ENCODE data around the gene MESP1.

The MESP1 gene

DNA sequence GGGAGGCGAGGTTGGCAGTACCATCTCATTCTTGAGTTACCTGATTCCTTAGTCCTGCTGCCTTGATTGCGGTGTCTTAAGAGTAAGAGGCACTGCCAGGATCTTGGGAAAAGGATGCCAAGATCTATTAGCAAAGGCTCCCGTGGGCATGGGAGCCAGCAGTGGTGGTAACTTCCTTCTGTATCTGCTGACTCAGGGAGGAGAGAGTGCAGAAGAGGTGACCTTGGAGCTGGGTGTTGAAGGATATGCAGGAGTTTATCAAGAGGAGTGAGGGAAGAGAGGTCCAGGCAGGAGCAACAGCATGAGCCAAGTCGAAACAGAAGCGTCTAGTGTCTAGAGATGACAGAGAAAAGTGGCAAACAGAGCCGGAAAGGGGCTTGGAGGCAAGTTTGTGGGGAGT is 29.6 kb upstream of the MESP1 start:
- DNase-seq: no peak

DNA sequence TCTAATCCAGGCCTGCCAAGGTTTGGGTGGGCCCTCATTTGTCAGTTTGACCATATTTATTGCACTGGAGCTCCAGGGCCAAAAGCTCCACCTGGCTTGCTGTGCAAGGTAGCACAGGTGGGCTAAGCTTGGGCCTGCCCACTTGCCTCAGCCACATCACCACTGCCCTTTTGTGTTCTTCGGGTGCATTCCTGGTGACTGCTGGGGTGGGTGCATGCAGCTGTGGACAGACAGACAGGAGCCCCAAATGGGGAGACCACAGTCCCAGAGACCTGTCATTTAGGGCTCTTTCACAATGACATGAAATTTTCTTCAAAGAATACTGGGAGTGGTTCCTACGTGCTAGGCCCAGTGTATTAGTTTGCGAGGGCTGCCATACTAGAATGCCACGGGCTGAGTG is 27.8 kb upstream of the MESP1 start:
- no peak for DNase-seq

DNA sequence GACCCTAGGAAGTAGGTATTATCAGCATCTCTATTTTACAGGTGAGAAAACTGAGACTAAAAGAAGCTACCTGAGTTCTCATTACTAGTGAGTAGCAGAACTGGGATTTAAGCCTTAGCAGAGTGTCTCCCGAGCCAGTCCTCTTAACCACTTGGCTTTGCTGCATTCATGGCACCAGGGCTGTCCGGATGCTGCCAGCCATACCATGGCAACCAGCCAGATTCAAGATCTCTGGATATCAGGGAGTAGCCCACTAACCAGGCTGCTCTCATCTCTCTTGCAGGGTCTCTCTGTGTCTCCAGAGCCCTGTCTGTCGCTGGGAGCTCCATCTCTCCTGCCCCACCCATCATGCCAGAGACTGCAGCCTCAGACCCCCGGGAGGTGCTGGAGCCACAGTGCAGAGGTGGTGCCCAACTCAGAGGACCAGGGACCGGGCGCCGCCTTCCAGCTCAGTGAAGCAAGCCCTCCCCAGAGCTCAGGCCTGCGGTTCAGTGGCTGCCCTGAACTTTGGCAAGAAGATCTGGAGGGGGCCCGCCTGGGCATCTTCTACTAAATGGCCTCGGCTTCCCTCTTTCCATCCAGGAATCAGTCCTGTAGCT is 26.8 kb upstream of the MESP1 start:
- no peak for DNase-seq

DNA sequence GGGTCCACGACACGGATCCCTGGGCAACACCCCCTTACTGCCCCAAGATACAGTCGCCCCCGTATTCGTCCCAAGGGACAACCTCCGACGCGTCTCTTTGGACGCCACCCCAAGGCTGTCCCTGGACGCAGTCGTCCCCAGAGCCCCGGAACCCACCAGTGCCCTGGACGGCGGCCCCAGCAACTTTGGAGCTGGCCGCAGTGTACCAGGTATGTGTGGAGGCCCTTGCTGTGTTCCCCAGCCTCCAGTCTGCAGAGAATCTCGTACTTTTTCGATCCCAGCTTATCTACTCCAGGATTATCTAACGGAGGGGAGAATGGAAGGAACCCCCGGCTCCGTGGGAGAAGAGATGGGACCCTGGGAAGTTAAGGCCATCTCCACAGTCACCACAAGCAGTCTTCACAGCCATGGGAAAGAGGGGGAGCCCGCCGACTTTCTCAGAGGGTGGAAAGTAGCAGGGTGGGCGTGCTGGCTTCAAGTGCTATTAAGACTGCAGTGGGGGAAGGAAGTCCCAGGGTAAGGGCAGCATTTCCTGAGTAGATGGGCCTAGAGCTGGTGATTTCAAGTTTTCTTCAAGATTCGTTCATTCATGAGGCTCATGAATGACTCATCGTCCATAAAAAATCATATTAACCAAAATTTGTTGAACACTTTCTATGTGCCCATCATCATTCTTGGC is 26.2 kb upstream of the MESP1 start:
- no peak for DNase-seq

DNA sequence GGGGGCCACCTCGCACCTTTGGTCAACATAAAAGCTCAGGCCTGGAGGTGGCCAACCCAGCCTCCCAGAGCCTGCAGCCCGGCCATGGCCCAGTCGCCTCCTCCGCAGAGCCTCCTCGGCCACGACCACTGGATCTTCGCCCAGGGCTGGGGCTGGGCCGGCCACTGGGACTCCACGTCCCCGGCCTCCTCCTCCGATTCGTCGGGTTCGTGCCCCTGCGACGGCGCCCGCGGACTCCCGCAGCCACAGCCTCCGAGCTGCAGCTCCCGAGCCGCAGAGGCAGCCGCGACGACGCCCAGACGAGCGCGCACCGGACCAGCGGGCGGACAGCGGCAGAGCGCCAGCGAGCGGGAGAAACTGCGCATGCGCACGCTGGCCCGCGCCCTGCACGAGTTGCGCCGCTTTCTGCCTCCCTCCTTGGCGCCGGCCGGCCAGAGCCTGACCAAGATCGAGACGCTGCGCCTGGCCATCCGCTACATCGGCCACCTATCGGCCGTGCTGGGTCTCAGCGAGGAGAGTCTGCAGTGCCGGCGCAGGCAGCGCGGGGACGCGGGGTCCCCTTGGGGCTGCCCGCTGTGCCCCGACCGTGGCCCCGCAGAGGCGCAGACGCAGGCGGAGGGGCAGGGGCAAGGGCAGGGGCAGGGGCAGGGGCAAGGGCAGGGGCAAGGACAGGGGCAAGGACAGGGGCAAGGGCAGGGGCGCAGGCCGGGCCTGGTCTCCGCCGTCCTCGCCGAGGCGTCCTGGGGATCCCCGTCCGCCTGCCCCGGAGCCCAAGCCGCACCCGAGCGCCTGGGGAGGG is 25.4 kb upstream of the MESP1 start, which contains the start of gene MESP2:
Gene MESP2, plus strand, starts transcription at position 59 of the 799 bp plus-strand sequence. Its CDS starts 26 bp downstream, at position 85.
- DNase-seq: no peak

DNA sequence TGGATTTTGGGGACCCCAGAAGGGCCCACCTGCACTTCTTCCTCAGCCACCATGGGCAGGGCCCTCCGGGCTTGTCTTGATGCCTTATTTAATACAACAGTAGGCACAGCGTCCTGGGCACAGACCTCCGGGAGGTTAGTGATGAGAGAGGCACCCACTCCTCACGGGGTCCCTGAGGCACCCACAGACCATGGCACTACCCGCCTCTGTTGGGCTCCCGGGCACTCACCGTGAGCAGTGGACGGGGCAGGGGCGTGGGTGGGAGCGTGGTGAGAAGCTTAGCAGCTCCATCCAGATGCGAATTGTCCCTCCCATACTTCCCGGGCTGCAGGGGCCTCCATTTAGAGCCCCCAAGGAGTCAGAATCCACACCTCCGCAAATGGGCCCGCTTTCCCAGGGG is 24.8 kb upstream of the MESP1 start:
- no peak for DNase-seq

DNA sequence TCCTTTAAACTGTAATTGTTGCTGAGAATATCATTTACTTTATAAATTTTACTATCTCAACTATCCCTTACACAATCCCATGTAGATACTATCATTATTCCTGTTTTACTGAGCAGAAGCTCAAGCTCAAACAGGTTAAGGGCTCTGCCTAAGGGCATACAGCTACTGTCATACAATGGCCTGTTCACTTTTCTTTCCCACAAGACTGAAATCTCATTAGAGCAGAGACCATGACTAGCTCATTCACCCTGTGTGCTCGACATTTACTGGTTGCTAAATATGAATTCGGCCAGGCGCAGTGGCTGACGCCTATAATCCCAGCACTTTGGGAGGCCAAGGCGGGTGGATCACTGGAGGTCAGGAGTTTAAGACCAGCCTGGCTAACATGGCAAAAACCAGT is 23.4 kb upstream of the MESP1 start:
- no peak for DNase-seq

DNA sequence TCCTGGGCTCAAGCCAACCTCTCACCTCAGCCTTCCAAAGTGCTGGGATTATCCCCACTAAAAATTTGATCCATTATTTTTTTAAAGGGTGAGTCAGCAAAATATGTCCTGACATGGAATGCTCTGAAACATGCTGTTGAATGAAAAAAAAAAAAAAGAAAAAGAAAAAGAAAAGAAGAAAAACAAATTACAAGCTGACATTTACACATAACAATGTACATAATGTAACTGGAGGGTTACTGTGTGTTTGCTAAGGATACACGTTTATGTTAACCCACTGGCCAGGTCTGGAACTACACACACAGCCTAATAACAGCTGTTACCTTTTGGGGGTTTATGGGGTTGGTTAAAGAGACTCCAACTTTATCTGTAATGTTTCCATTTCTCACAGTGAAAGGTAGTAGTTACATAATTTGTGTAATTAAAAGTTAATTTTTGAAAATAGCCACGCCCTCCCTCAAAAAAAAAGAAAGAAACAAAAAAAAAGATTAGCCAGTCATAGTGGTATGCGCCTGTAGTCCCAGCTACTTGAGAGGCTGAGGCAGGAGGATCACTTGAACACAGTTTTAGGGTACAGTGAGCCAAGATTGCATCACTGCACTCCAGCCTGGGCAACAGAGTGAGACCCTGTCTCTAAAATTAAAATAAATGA is 22.0 kb upstream of the MESP1 start:
- no peak for DNase-seq

DNA sequence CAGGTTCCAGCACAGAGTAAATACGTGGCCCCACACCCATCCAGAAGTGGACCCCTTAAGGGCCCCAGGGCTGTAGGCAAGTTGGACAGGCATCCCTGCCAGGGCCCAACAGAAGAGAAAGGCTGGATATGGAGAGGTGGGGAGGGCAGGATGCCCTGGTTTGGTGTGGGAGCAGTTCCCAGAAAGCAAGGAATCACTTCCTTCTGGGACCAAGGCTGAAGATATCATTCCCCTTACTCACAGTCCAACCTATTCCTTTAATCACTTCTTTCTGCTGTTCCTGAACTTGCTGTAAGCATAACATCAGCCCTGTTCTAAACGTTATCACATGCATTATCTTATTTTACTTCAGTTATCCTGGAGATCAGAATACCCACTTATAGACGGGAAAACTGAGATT is 19.0 kb upstream of the MESP1 start:
- no peak for DNase-seq

DNA sequence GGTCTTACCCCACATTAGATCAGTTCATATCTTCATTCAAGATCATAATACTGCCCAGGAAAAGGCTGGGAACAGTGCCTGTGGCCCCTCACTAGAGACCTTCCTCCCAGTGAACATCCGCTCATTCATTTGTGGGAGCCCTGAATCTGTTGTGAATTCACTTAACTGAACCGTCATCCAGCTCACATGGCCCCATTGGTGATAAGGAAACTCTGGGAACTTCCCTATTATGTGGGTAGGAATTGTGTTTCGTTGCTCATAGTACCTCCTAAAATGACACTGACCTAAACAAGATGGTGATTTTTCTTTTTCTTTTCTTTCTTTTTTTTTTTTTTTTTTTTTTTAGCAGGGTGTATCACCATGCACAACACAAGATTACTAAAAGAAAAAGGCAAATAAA is 18.3 kb upstream of the MESP1 start:
- DNase-seq: no peak

DNA sequence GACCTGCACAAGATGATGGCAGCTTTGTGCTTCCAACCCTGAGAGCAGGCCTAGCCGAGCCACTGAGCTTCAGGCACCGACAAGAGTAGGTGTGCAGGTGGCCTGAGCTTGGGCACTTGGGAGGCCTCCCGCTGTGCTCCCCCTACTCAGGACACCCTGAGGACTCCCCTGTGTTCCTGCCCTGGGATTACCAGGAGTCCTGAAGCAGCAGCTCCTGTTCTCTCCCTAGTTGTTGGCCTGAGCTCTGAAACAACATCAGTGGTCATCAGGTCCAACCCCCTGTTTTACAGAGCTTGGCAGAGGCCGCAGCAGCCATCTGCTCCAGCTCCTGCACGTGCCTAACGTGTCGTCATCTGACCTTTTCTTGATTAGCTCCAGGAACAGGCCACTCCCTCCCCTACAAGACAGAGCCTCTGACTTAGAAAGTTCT is 17.0 kb upstream of the MESP1 start:
- no peak for DNase-seq

DNA sequence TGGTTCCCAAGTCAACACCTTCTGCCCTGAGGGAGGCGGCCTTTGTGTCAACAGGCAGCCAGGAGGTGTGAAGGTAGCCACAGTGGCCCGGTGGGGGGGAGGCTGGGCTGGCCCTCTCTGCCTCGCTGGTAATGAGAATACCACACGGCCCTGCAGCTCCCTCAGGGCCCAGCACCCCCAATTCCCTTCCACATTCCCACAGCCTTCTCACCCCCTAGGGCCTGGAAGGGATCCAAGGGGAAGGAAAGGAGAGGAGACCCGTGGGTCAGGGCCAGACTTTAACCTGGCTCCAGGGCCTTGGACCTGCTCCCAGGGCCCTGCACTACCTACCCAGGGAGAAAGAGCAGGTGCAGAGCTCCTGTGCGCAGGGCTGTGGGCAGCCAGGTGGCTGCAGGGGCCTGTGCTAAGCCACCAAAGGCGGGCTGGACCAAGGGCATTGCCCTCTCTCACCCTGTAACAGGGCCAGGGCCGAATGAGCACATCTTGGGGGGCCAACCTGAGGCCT is 16.4 kb upstream of the MESP1 start:
- no peak for DNase-seq

DNA sequence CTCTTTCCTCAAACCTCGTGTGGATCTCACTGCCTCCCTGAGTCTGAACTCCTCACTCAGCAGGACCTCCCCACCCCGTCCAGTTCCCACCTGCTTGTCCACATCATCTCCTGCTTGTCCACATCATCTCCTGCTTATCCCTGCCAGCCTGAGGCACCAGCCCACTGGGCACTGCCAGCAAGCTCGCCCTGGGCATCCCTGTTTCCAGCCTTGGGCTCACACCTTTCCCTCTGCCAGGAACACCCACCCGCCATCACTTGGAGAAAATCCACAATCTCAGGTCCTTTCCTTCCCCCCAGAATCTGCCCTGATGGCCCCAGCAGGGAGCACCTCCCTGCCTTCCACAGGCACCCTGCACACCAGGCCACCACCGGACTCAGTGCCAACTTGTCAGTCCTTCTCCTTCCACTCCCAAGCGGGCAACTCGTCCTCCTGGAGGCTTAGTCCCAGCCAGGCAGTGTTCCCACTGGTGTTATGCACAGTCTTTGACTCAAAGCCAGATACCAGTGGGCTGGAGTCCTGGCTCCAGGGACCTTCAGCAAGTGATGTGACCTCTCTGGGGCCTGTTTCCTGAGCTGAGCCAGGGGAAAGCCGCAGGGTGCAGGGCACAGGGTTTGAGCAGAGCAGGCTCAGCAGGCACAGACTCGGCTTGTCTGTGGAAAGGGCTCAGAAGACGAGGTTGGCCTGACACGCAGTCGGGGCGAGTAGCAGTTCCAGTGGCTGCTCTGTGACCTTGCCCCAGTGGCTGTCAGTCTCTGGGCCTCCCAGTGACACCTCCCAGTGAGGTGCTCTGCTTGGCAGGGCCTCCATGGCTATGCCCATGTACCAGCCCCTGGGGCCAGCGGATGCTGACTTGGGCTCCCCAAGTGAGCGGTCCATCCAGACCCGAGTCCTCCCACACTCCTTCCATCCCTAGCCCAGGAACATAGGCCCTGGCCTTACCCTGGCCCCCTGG is 15.6 kb upstream of the MESP1 start:
- DNase-seq: no peak

DNA sequence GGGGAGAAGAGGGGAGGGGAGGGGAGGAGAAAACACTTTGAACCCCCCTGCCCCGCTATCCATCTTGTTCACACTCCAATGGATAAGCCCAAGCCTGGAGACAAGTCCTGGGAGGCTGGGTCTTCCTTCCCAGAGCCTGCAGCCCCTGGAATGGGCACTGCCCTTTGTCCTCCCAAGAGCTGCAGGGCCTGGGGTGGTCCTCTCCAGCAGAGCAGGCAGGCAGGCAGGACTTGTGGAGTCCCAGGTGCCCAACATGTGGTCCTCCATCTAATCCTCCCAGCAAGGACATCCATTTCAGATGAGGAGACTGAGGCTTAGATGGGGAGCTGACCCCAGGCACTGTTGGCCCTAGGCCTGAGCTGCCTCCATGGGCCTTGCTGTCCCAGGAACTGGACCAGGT is 14.6 kb upstream of the MESP1 start:
- DNase-seq: no peak

DNA sequence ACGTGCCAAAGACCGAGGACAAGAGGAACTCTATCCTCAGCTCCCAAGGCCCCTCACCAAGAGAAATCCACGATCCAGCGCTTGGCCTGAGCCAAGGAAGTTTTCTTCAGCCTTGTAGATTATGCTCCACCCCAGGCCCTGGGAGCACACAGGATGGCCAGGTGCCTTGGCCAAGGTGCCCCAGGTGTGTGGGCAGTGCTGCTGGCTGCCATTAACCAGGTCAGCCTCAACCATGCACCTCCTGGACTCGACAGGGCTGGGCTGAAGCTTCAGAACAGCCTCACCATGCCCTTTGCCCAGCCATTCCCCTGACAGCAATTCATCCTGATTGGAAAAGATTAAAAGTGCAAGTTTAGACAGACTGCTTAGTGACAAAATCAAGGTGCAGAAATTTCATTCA is 10.9 kb upstream of the MESP1 start:
- no peak for DNase-seq

DNA sequence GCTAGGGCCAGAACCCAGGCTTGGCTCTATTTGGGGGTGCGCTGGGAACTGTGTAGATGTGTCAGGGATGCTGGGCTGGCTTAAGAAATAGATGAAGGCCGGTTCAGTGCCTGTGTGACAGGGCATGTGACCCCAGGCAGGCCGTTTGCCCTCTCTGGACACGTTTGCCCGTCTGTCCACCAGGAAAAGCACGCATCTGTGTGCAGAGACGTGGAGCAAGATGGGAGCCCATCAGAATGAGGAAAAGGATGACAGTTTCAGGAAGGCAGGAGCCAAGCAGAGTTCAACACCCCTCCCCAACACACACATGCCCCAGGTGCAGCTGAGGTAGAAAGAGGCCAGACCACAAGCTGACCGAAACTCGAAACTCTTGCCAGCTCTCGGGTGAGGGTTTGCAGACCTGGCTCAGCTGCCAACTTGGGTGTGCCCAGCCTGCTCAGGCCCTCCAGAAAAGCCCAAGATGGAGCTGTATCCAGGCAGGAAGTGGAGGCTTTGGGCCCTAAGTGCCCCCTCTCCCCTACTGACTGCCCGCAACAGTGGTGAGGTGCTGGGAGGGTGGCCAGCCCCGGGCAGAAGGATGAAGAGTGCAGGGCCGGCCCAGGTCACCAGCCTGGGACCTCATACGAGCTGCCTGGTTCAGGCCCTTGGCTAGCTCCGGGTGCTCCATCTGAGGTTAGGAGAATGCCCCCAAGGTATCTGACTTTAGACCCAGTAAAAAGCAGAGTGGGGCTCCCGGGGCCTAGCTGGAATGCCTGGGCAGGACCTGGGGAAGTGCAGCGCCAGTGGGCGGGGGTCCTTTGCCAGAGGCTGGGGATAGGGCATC is 10.2 kb upstream of the MESP1 start:
- no peak for DNase-seq

DNA sequence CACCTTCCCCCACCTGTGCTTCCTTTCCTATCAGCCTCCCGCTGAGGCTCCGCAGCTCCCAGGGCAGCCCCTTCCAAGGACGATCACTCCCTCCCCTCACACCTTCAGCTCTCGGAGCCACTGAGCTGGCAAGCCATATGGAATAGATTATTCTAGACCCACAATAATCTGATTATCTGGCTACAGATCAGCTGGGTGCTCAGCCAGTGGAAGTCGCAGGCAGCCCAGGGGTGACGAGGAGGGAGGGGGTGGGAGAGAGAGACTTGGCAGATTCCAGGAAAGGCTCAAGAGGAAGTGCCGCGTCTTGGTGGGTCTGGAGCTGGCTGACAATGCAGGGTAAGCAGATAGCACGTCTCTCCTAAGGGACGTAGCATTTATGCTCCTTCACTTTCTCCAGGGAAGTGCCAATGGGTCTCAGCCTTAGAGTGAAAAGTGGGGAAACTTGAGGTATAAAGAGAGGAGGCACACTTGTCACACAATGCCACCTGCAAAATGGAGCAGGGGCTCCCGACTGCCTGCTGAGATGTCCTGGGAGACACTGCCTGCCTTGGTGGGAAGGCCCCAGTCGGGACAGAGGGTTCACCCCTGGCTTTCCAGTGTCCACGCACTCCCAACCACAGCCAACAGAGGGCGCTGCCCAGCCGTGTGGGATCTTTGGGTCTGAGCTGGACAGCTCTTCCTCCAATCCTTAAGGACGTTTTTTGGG is 9.4 kb upstream of the MESP1 start:
- peak; percentile 20 for DNase-seq

DNA sequence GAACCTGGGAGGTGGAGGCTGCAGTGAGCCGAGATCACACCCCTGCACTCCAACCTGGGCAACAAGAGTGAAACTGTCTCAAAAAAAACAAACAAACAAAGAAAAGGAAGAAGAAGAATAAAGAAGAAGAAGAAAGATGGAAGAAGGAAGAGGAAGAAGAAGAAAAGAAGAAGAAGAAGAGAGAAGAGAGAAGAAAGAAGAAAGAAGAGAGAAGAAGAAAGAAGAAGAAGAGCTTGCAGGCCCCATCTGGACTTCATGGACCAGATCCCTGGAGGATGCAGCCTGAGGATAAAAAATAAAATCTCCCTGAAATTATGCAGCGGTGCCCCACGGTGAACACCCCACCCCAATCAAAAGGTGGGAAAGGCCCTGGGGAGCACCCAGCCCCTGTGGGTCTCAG is 8.8 kb upstream of the MESP1 start:
- no peak for DNase-seq

DNA sequence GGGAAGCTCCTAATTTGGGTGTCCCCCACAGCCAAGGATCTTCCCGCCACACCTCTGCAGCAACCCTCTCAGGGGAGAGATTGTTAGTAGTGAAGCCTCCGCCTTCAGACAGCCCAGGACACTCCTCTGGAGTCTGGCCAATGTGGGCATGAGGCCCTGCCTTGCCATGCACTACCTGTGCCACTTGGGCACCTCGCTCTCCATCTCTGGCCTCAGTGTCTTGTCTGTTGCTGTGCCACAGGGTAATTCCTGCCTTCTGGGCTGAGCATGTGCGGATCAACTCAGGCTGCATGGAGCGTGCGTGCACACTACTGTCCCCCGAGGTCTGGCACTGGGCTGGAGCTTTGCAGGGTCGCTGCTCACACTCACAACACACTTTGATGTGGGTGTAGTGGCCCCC is 7.9 kb upstream of the MESP1 start:
- DNase-seq: no peak

DNA sequence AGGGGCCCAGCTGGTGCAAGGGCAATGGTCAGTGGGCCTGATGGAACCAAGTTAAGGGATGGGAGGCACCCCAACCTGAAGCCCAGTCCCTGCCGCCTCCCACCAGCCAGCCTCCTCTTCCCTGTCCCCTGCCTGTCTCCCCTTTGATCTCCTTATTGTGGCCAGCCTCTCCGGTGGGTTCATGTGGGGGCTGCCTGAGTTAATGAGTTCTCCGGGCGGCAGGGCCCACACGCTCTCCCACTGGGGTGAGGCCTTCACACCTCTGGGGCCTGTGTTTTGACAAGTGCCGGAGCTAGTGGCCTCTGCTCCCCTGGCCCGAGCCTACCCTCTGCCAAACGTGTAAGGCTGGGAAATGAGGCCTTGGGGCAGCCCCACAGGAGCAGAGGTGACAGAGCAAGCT is 7.2 kb upstream of the MESP1 start:
- no peak for DNase-seq

DNA sequence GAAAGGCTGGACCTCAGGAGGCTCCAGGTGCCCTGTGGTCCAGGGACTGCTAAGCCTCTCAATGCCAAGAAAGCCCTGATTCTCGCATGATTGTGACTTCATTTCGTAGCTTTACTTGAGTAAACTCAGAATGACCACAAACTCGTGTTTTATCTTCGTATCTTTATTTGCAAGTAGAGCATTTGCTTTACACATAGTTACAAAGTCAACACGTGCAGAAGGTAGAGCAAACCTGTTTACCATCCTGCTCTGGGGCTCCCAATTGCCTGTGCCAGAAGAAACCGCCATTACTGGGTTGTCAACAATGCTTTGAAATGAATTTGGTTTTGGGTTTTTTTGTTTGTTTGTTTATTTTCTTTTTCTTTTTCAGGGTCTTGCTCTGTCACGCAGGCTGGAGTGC is 5.8 kb upstream of the MESP1 start:
- DNase-seq: no peak

Measured in NCI-H2107 (cell line).